HUES64 (cell line): ENCODE measurements around the gene COG3.

ENCODE experiments used
- H3K27ac ChIP-seq: 2 replicates; pipeline ENCODE4 v1.7.0; 2013; ENCODE audit warnings: low read depth, low read length, inconsistent platforms
- H3K27me3 ChIP-seq: 2 replicates; pipeline ENCODE4 v1.6.1; 2013; ENCODE audit warnings: mild to moderate bottlenecking, low read length; ENCODE audit not compliant: insufficient read depth
- H3K36me3 ChIP-seq: 2 replicates; pipeline ENCODE4 v1.6.1; 2013; ENCODE audit warnings: mild to moderate bottlenecking, low read length; ENCODE audit not compliant: insufficient read depth
- H3K4me1 ChIP-seq: 2 replicates; pipeline ENCODE4 v1.6.1; 2013; ENCODE audit warnings: mild to moderate bottlenecking, low read length, moderate library complexity; ENCODE audit not compliant: insufficient read depth
- H3K4me3 ChIP-seq: 2 replicates; pipeline ENCODE4 v1.5.1; 2013; ENCODE audit warnings: mild to moderate bottlenecking, low read length, moderate library complexity
- H3K9ac ChIP-seq: 2 replicates; pipeline ENCODE4 v1.6.1; 2013; ENCODE audit warnings: mild to moderate bottlenecking, low read depth, low read length
- H3K9me3 ChIP-seq: 2 replicates; pipeline ENCODE4 v1.6.1; 2013; ENCODE audit warnings: low read depth, low read length; ENCODE audit not compliant: insufficient read depth
- WGBS: fragments of 150-250, 120-280 bp; methylation state at CpG from one replicate; pipeline ENCODE4 v1.1.7; 2013; ENCODE audit warnings: missing lambda C conversion rate; 5-methylcytosine and 5-hydroxymethylcytosine counted together

Gene COG3

DNA sequence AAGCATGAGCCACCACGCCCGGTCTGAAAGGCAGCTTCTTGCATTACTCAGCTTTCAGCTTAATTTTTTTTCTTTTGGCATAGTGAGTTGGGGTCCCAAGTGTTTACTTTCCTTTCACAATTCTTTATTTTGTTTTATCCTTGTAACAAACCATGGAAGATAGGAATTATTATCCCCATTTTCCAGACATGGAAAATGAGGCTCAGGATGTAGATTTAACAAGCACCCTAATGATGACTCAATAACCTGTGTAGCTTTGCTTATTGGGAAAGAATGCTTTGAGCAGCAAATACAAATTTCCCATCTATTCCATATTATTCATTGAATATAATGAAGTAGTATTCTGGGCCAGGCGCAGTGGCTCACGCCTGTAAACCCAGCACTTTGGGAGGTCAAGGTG is 13.5 kb upstream of the COG3 start:
- Histone ChIP-seq H3K27ac (no peak overlapping the region), H3K9me3 (no peaks in the 10 kb centered on the region)

DNA sequence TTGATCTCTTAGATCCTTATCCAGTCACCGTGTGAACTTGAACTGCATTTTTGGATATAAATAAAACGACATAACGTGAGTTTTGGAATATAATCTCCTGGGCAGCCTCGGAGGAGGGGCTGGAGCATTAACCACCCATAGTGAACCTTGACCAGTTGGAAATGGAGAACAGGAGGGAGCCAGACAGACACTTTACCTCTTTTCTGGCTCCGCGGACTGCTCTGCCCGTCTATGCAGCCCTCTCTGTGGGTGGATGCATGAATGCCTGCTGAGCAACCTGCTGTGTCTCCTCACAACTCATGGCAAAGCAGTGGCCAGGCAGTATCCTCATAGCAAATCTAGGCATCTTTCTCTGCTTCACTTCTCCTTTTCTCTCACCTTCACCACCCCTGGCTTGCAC is 10.5 kb upstream of the COG3 start:
- no peaks in the 10 kb centered on the region for H3K4me1 ChIP-seq
- no peak overlapping the region for H3K4me3 ChIP-seq
- no peaks in the 10 kb centered on the region for H3K27me3 ChIP-seq
- H3K9ac ChIP-seq, result no peak overlapping the region
- no peak overlapping the region for H3K27ac ChIP-seq
- WGBS, result 69% methylated on average over 7 of the region's 7 CpGs
- no peaks in the 10 kb centered on the region for H3K36me3 ChIP-seq
- H3K9me3 ChIP-seq, result peaks cover 7% of the 10 kb centered on the region; the same call in 1 of the 2 replicates

More for the DNA sequence above, 13.5 kb upstream of the COG3 start:
- Histone ChIP-seq H3K9ac (no peak overlapping the region), H3K27me3 (no peaks in the 10 kb centered on the region), H3K4me1 (no peaks in the 10 kb centered on the region; the same call in 1 of the 2 replicates), H3K36me3 (no peaks in the 10 kb centered on the region), H3K4me3 (no peak overlapping the region)
- WGBS, result 94% methylated on average over 4 of the region's 4 CpGs

DNA sequence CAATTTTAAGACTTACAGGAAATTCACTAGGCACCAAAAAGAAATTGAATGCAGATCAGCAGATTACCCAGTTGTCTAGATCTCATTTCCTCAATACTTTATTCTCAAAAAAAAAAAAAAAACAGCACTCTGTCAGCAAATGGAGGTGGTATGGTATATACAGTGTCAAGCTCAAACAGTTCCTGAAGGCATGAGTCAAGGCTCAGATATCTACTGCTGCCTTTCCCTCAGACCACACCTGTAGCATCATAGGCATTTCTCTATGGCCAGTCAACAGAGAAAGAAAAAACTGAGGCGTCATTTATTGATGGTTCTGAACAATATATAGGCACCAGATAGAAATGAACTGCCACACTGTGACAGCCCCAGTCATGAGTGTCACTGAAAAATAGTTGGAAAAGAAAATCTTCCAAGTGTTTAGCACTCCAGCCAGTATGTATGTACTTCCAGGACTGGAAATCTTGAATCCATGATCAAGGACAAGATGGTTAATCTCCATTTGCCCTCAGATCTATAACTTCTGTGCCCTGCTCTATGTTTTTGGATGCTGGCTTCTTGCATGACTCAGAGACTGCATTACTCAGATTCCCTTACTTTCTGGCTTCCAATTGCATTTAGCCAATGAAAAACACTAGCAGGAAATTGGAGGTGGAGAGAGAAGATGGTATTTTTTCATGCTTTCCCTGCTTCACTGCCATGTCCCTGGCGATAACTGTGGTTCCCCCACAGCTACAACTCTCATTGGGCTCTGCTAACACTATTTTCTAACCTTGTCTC is 8.4 kb upstream of the COG3 start:
- H3K27me3 ChIP-seq, result peaks cover 10% of the 10 kb centered on the region; the same call in 1 of the 2 replicates
- no peaks in the 10 kb centered on the region for H3K4me1 ChIP-seq
- H3K9ac ChIP-seq, result no peak overlapping the region
- no peak overlapping the region for H3K27ac ChIP-seq
- WGBS, result 82% methylated on average over 2 of the region's 2 CpGs
- H3K9me3 ChIP-seq, result peaks cover 7% of the 10 kb centered on the region; the same call in 1 of the 2 replicates
- no peak overlapping the region for H3K4me3 ChIP-seq
- H3K36me3 ChIP-seq, result no peaks in the 10 kb centered on the region

DNA sequence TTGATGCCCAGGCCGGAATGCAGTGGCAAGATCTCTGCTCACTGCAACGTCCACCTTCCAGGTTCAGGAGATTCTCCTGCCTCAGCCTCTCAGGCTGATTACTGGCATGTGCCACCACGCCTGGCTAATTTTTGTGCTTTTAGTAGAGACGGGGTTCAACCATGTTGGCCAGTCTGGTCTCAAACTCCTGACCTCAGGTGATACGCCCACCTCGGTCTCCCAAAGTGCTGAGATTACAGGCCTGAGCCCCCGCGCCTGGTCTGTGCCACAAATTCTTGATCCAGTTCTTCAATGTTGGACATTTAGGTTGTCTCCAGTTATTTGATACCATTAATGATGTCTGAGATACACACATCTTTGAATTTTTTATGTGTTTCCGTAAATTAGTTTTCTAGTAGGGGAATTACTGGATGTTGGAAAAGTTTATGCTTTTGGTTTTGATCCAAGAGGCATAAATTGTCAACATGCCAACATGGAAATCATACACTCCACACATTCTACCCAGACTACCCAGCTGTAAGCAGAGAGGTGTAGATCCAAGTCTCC is 525 bp upstream of the COG3 start:
- H3K36me3 ChIP-seq, result peaks cover 4% of the 10 kb centered on the region; the same call in 1 of the 2 replicates
- peak overlapping the region; percentile 93 for H3K27ac ChIP-seq
- H3K4me1 ChIP-seq, result no peaks in the 10 kb centered on the region
- peak overlapping the region; percentile 56; the same call in 1 of the 2 replicates for H3K9ac ChIP-seq
- H3K9me3 ChIP-seq, result no peaks in the 10 kb centered on the region
- peak overlapping the region; percentile 92 for H3K4me3 ChIP-seq
- H3K27me3 ChIP-seq, result peaks cover 22% of the 10 kb centered on the region; the same call in 1 of the 2 replicates
- 90% methylated on average over 9 of the region's 9 CpGs for WGBS

DNA sequence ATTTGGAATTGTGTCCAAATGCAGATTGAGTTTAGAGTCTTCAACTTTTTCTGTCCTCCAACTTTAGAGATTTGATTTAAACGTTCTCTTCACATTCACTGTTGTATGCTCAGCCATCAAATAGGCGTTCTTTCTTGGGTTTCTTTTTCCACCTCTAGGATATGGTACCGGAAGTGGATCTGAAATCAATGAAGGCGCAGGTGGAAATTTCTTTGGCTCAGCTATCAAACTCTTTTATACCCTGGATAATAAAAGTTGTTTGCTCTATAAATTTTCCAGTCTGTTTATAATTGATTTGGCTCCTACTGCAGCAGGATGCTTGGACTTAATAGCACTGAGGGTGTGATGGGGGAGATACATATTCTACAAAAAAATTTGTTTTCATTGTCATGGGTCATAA is 1.6 kb downstream of the COG3 start:
- no peak overlapping the region for H3K9ac ChIP-seq
- no peak overlapping the region for H3K27ac ChIP-seq
- H3K9me3 ChIP-seq, result no peaks in the 10 kb centered on the region
- 94% methylated on average over 3 of the region's 4 CpGs for WGBS
- H3K4me3 ChIP-seq, result peak overlapping the region; percentile 92; the same call in 1 of the 2 replicates
- no peaks in the 10 kb centered on the region for H3K4me1 ChIP-seq
- H3K27me3 ChIP-seq, result peaks cover 12% of the 10 kb centered on the region; the same call in 1 of the 2 replicates
- peaks cover 4% of the 10 kb centered on the region; the same call in 1 of the 2 replicates for H3K36me3 ChIP-seq

DNA sequence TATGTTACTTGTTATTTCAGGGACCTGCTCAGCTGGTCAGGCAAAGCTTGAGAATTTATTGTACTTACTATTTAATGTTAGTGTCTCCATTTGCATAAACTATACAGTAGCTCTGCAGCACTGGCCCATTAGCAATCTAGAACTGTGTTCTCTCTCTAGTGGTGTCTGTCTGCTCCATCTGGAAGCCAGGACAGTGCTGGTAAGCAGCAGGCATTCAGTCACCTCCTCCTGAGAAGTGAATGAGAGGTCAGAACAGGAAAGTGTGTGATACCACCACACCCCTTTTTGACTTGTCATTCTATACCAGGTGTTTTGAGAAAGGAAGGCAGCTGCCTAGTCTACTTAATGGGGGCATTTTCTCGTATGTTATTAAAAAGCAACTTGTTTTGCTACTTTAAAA is 3.9 kb downstream of the COG3 start:
- Histone ChIP-seq H3K36me3 (peaks cover 4% of the 10 kb centered on the region; the same call in 1 of the 2 replicates), H3K27me3 (no peaks in the 10 kb centered on the region), H3K27ac (no peak overlapping the region), H3K9ac (no peak overlapping the region), H3K4me3 (no peak overlapping the region), H3K4me1 (no peaks in the 10 kb centered on the region), H3K9me3 (no peaks in the 10 kb centered on the region)
- 97% methylated on average over 1 of the region's 1 CpG for WGBS

DNA sequence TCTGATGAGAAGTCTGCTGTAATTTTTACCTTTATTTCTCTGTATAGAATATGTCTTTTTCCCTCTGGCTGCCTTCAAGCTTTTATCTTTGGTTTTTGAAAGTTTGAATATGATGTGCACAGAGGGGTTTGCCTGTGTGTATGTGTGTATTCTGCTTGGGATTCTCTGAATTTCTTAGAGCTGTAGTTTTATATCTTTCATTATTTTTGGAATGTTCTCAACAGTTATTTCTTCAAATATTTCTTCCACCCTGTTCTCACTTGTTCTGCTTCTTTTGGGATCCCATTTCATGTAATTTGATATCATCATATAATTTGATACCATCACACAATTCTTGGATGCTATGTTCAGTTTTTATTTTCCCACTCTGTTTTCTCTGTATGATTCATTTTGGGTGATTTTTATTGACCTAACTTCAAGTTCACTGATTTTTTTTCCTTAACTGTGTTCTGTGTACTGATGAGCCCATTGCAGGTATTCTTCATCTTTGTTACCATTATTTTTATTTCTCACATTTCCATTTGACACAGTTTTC is 7.5 kb downstream of the COG3 start:
- H3K4me3 ChIP-seq, result no peak overlapping the region
- no peaks in the 10 kb centered on the region for H3K4me1 ChIP-seq
- no peak overlapping the region for H3K27ac ChIP-seq
- no peak overlapping the region for H3K9ac ChIP-seq
- H3K36me3 ChIP-seq, result peaks cover 15% of the 10 kb centered on the region
- H3K27me3 ChIP-seq, result no peaks in the 10 kb centered on the region
- H3K9me3 ChIP-seq, result no peaks in the 10 kb centered on the region

DNA sequence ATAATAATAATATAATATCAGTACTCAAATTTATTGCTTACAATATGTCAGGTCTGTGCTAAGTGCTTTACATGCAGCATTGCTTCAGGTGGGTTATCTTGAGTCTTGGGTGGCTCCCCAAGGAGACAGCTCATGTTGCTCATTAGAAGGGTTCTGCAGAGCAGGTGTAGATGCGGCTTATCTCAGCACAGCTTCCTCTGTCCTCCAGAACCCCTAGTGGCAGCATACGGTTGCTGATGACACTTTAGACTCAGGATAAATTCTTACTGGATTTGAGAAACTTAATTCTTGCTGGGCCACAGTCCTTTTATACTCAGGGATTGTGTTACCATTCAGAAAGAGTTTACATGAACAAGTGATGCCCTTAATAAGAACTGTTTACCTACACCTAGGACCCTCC is 8.9 kb downstream of the COG3 start:
- Histone ChIP-seq H3K4me1 (no peaks in the 10 kb centered on the region), H3K27me3 (no peaks in the 10 kb centered on the region), H3K4me3 (no peak overlapping the region), H3K36me3 (peaks cover 16% of the 10 kb centered on the region), H3K9me3 (no peaks in the 10 kb centered on the region), H3K27ac (no peak overlapping the region), H3K9ac (no peak overlapping the region)
- 72% methylated on average over 2 of the region's 2 CpGs for WGBS

DNA sequence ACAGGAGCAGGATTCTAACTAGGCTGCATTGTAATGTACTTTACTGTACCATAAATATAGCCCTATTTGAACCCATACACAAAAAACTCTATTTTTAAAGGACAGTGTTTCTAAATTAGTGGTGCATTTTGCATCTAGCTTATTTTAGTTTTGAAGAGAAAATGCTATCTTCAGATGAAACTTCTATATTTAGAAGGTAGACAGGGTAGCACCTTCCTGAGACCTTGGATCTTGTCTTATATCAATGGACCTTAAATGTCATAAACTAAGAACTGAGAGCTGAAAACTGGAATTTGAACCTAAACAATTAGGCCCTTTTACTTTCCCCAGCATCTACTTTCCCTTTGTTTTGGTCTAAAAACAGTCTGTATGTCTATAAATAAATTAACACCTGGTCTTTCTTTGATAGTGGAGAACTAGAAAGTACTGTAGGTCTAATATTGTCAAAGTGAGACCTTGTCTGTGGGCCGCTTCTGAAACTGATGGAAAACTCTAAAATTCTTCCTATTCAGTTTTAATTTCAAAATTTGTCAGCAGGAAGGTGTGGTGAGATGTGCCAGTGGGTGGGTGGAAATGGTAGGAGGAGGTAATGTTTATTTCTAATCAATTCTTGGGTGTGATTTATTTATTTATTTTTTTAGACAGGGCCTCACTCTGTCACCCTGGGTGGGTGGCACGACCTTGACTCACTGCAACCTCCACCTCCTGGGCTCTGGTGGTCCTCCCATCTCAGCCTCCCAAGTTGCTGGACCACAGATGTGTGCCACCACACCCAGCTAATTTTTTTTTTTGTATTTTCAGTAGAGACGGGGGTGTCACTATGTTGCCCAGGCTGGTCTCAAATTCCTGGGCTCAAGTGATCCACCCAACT is 10.1 kb downstream of the COG3 start:
- Histone ChIP-seq H3K36me3 (peaks cover 28% of the 10 kb centered on the region), H3K4me3 (no peak overlapping the region), H3K27me3 (no peaks in the 10 kb centered on the region), H3K9ac (no peak overlapping the region), H3K9me3 (no peaks in the 10 kb centered on the region), H3K4me1 (no peaks in the 10 kb centered on the region), H3K27ac (no peak overlapping the region)
- WGBS, result 96% methylated on average over 3 of the region's 3 CpGs

DNA sequence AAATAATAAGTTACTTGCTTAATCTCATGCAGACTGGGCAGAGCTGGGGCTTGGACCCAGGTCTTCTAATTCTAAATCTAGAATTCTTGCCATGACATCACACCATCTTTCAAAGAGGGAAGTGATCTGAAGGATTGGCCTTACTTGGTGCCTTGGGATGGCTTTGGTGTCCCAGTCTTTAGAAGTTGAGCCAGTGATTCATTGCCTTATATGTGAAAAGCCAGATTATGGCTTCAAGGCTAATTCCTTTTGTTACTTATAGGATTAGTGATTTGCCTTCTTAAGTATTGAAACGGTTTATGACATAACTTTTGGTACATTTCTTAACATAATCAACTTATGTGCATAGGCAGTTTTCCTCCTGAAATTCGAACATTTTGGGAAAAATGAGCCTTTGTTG is 14.9 kb downstream of the COG3 start:
- Histone ChIP-seq H3K27ac (no peak overlapping the region), H3K4me3 (no peak overlapping the region), H3K27me3 (no peaks in the 10 kb centered on the region), H3K9me3 (peaks cover 13% of the 10 kb centered on the region; the same call in 1 of the 2 replicates), H3K9ac (no peak overlapping the region), H3K36me3 (peaks cover 71% of the 10 kb centered on the region), H3K4me1 (no peaks in the 10 kb centered on the region)
- 89% methylated on average over 2 of the region's 2 CpGs for WGBS

DNA sequence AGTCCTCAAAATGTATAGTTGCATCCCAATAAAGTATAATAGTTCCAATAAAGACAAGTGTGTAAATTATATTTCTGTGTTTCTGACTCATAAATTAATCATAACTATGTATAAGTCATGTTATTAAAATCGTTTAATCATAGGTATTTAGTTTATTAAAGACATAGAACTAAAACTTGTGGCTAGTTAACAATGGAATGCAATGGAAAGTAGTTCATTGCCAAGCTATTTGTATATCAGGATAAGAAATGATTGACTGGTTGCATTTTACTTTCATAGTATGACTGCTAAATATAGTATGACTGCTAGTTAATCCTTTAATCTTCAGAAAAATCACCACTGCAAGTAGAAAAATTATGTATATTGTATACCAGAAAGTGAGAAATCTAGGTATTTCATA is 16.9 kb downstream of the COG3 start:
- no peaks in the 10 kb centered on the region for H3K27me3 ChIP-seq
- H3K9me3 ChIP-seq, result peaks cover 13% of the 10 kb centered on the region; the same call in 1 of the 2 replicates
- H3K4me3 ChIP-seq, result no peak overlapping the region
- WGBS, result no CpG with 5 or more reads among the region's 1 CpG
- no peaks in the 10 kb centered on the region for H3K4me1 ChIP-seq
- H3K36me3 ChIP-seq, result peaks cover 68% of the 10 kb centered on the region
- no peak overlapping the region for H3K27ac ChIP-seq
- no peak overlapping the region for H3K9ac ChIP-seq
